Measurements from ENCODE around the gene SMIM45.

Gene SMIM45

DNA sequence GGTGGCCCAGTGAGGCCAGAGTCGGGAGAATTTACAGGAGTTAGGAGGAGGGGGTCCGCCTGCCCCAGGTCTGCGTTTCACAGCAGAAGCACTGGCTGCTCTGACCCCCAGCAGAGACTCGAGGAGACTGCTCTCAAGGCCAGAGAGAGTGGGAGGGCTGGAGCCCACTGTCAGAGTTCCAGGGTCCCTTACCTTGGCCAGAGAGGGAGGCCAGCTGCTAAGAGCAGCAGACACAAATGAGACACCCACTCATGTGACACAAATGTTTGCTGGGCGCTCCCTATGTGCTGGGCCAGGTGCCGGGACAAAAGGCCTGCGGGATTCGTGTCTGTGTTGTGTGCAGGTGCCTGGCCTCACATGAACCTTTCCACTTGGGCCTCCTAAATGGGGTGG is 22.5 kb upstream of the SMIM45 start:
- H4K20me1 ChIP-seq (ENCODE audit: insufficient read depth, low read length): peaks cover 38% of the 10 kb centered on the region
- ATAC-seq (ENCODE audit: insufficient read depth, low read depth) (no peak), DNase-seq (no peak)
- H3K36me3 ChIP-seq (ENCODE audit: insufficient read depth, low read length): peaks cover 35% of the 10 kb centered on the region
- no peak overlapping the region for H3K27ac ChIP-seq (ENCODE audit: low read length)
- no peak overlapping the region for H3K9ac ChIP-seq (ENCODE audit: low read depth, low read length)
- H3K79me2 ChIP-seq (ENCODE audit: insufficient read depth, low read length): 0 out of 2 replicates have a peak, but pooled peaks cover 2% of the 10 kb centered on the region
- H3K27me3 ChIP-seq (ENCODE audit: insufficient read depth, low read length, poor library complexity): no peaks in the 10 kb centered on the region
- TF ChIP-seq, protein P1, sequence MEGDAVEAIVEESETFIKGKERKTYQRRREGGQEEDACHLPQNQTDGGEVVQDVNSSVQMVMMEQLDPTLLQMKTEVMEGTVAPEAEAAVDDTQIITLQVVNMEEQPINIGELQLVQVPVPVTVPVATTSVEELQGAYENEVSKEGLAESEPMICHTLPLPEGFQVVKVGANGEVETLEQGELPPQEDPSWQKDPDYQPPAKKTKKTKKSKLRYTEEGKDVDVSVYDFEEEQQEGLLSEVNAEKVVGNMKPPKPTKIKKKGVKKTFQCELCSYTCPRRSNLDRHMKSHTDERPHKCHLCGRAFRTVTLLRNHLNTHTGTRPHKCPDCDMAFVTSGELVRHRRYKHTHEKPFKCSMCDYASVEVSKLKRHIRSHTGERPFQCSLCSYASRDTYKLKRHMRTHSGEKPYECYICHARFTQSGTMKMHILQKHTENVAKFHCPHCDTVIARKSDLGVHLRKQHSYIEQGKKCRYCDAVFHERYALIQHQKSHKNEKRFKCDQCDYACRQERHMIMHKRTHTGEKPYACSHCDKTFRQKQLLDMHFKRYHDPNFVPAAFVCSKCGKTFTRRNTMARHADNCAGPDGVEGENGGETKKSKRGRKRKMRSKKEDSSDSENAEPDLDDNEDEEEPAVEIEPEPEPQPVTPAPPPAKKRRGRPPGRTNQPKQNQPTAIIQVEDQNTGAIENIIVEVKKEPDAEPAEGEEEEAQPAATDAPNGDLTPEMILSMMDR (IDR thresholded peaks at IDR 0.05; ENCODE audit: borderline replicate concordance, extremely low read depth, low read length, poor library complexity, severe bottlenecking): no peak
- TF ChIP-seq EZH2 (IDR thresholded peaks at IDR 0.05; ENCODE audit: borderline replicate concordance, low read depth, low read length, severe bottlenecking): no peak
- H3K4me2 ChIP-seq (ENCODE audit: insufficient read depth, low read length): no peak overlapping the region
- no peak overlapping the region for H2AFZ ChIP-seq (ENCODE audit: low read depth, low read length)
- no peak overlapping the region for H3K4me3 ChIP-seq (ENCODE audit: low read depth in 1 of 2, low read length in 2 of 2)
- no peaks in the 10 kb centered on the region for H3K4me1 ChIP-seq (ENCODE audit: insufficient read depth, low read length)
- H3K9me3 ChIP-seq (ENCODE audit: insufficient read depth, low read length, severe bottlenecking): no peaks in the 10 kb centered on the region

DNA sequence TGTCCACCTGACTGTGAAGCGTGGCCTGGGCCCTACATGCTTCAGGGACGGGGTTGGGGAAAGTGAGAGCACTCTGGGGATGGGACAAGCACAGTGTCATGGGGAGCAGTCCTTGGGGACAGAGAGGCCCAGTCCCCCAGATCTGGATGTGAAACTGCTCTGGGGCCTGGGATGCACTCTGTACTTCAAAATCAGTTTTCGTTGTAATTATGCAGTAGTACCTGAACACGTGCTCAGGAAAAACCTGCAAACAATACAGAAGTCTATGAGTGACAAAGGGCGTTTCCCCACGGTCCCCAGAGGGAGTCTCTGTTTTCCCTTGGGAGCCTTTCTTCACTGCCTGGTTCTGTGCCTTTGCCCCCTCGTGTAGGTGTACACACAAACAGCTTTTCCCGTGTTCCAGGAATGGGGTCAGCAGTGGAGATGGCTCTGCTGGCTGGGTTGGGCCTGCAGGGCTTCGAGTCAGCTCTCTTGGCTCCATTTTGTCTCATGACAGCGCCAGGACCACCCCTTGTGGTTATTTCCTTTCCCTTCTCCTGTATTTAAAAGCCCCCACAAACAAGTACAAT is 20.2 kb upstream of the SMIM45 start:
- Histone ChIP-seq H3K4me1 (ENCODE audit: insufficient read depth, low read length) (no peaks in the 10 kb centered on the region), H3K27ac (ENCODE audit: low read length) (no peak overlapping the region), H2AFZ (ENCODE audit: low read depth, low read length) (no peak overlapping the region), H3K36me3 (ENCODE audit: insufficient read depth, low read length) (peaks cover 50% of the 10 kb centered on the region), H3K79me2 (ENCODE audit: insufficient read depth, low read length) (peaks cover 9% of the 10 kb centered on the region; the same call in 1 of the 2 replicates), H3K9me3 (ENCODE audit: insufficient read depth, low read length, severe bottlenecking) (no peaks in the 10 kb centered on the region), H3K4me3 (ENCODE audit: low read depth in 1 of 2, low read length in 2 of 2) (no peak overlapping the region), H3K27me3 (ENCODE audit: insufficient read depth, low read length, poor library complexity) (no peaks in the 10 kb centered on the region), H3K9ac (ENCODE audit: low read depth, low read length) (no peak overlapping the region), H3K4me2 (ENCODE audit: insufficient read depth, low read length) (no peak overlapping the region), H4K20me1 (ENCODE audit: insufficient read depth, low read length) (peaks cover 55% of the 10 kb centered on the region)
- no peak for DNase-seq
- TF ChIP-seq EZH2 (IDR thresholded peaks at IDR 0.05; ENCODE audit: borderline replicate concordance, low read depth, low read length, severe bottlenecking): no peak
- TF ChIP-seq, protein P1 (IDR thresholded peaks at IDR 0.05; ENCODE audit: borderline replicate concordance, extremely low read depth, low read length, poor library complexity, severe bottlenecking): no peak
- ATAC-seq (ENCODE audit: insufficient read depth, low read depth): no peak

- no peak overlapping the region for H3K9ac ChIP-seq (ENCODE audit: low read depth, low read length)
- ATAC-seq (ENCODE audit: insufficient read depth, low read depth) (no peak), DNase-seq (no peak)
- H3K36me3 ChIP-seq (ENCODE audit: insufficient read depth, low read length): peaks cover 56% of the 10 kb centered on the region
- H3K4me1 ChIP-seq (ENCODE audit: insufficient read depth, low read length): no peaks in the 10 kb centered on the region
- no peak overlapping the region for H2AFZ ChIP-seq (ENCODE audit: low read depth, low read length)
- no peak overlapping the region for H3K4me2 ChIP-seq (ENCODE audit: insufficient read depth, low read length)
- H3K9me3 ChIP-seq (ENCODE audit: insufficient read depth, low read length, severe bottlenecking): no peaks in the 10 kb centered on the region
- H3K27ac ChIP-seq (ENCODE audit: low read length): no peak overlapping the region
- H4K20me1 ChIP-seq (ENCODE audit: insufficient read depth, low read length): peaks cover 55% of the 10 kb centered on the region
- no peaks in the 10 kb centered on the region for H3K27me3 ChIP-seq (ENCODE audit: insufficient read depth, low read length, poor library complexity)
- H3K4me3 ChIP-seq (ENCODE audit: low read depth in 1 of 2, low read length in 2 of 2): no peak overlapping the region
- peaks cover 11% of the 10 kb centered on the region; the same call in 1 of the 2 replicates for H3K79me2 ChIP-seq (ENCODE audit: insufficient read depth, low read length)
- TF ChIP-seq EZH2 (IDR thresholded peaks at IDR 0.05; ENCODE audit: borderline replicate concordance, low read depth, low read length, severe bottlenecking): no peak
- TF ChIP-seq, protein P1 (IDR thresholded peaks at IDR 0.05; ENCODE audit: borderline replicate concordance, extremely low read depth, low read length, poor library complexity, severe bottlenecking): no peak
Measured at GRCh38 chr22:41932353-41932752, 19.6 kb upstream of the SMIM45 start.

Data from DND-41 (cell line).